ENCODE results near the gene FGFR3. TPM values are rescaled to one million over a fixed set of nuclear protein-coding genes. Genes with fewer than 3 reads are reported as not detected.

Gene FGFR3
- total RNA-seq, 2 experiments from 2014 or later: not detected

DNA sequence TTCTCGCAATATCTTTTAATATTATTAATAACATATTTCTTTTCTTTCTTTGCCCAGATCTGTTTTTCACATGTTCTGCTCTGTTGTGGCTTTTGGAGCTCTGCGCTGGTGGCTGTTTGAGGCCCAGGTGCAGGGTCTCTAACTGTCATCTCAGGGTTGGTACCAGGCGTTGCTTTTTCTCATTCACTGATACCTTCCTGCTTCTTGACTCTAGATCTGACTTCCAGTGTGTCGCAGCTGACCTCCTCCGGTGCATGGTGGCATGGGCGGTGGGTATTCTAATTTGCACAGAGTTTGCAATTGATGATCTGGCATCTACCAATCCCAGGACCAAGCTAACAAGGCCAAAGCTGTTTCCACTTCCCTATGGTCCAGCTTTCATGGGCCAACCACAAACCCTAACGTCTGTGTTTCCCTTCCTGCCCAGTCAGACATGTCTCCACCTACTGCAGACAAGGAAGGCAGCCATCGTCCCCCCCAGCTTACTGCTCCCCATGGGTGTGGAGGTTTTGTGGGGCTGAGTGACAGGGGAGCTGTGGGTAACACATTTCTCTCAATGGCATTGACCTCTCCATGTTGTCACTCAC is 37.6 kb downstream of the FGFR3 start:
- H3K36me3 ChIP-seq (ENCODE audit: insufficient read depth, low read length): peaks cover 67% of the 10 kb centered on the region
- CTCF ChIA-PET (ENCODE audit: unreplicated experiment): interaction anchor here (0.6 kb wide), 1 partner anchor 8 kb away, joined by 3 read pairs; no protein-coding TSS in a partner anchor

DNA sequence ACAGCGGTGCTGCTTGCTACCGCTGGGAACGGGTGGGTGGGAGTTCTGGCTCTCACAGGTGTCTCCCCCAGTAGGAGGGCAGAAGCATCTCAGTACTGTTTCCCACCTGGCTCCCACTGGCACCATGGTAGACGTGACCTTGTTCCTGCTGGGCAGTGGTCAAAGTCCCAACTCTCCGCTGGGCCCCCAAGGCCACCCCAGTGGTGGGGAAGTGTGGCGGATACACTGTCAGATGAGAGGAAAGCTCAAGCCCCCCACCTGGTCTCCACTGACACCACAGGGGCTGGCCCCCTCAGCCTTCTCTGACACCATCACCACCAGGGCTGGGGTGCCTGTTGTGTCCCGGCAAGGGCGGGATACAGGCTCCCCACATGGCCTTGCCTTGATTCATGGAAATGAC is 38.2 kb downstream of the FGFR3 start:
- POLR2A ChIA-PET: no interaction called here
- intact Hi-C loops (cut with micrococcal nuclease; ENCODE audit: unreplicated experiment): no loop called here
- no peak for DNase-seq (ENCODE audit: low spot score)

More for the DNA sequence above, 37.6 kb downstream of the FGFR3 start:
- TF ChIP-seq, protein P1, sequence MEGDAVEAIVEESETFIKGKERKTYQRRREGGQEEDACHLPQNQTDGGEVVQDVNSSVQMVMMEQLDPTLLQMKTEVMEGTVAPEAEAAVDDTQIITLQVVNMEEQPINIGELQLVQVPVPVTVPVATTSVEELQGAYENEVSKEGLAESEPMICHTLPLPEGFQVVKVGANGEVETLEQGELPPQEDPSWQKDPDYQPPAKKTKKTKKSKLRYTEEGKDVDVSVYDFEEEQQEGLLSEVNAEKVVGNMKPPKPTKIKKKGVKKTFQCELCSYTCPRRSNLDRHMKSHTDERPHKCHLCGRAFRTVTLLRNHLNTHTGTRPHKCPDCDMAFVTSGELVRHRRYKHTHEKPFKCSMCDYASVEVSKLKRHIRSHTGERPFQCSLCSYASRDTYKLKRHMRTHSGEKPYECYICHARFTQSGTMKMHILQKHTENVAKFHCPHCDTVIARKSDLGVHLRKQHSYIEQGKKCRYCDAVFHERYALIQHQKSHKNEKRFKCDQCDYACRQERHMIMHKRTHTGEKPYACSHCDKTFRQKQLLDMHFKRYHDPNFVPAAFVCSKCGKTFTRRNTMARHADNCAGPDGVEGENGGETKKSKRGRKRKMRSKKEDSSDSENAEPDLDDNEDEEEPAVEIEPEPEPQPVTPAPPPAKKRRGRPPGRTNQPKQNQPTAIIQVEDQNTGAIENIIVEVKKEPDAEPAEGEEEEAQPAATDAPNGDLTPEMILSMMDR (conservative IDR thresholded peaks at IDR 0.05; ENCODE audit: low read length): no peak
- no peak for TF ChIP-seq EZH2phosphoT487 (IDR thresholded peaks at IDR 0.05; ENCODE audit: borderline replicate concordance, low read depth, low read length)
- Histone ChIP-seq H3K27ac (ENCODE audit: low read depth, low read length, poor library complexity, severe bottlenecking) (no peak overlapping the region), H3K4me2 (ENCODE audit: low read length) (no peak overlapping the region), H3K4me1 (ENCODE audit: insufficient read depth, low read length, poor library complexity, severe bottlenecking) (peaks cover 20% of the 10 kb centered on the region), H3K79me2 (ENCODE audit: insufficient read depth, low read depth, low read length) (no peaks in the 10 kb centered on the region), H3K9me3 (ENCODE audit: low read length) (no peaks in the 10 kb centered on the region), H3K9me2 (ENCODE audit: insufficient read depth, low read length) (no peaks in the 10 kb centered on the region), H4K20me1 (ENCODE audit: insufficient read depth, low read length) (no peaks in the 10 kb centered on the region), H3K4me3 (ENCODE audit: low read depth, low read length, poor library complexity, severe bottlenecking) (no peak overlapping the region), H2AFZ (ENCODE audit: low read length) (no peak overlapping the region)
- intact Hi-C loops (cut with micrococcal nuclease; ENCODE audit: unreplicated experiment): no loop called here
- no TSS peak for BruUV-seq (replicated peaks)
- DNase-seq (ENCODE audit: low spot score): no peak
- POLR2A ChIA-PET: interaction anchor here (0.6 kb wide), 1 partner anchor 717 kb away, joined by 4 read pairs; no protein-coding TSS in a partner anchor

More for the DNA sequence above, 38.2 kb downstream of the FGFR3 start:
- H3K4me1 ChIP-seq (ENCODE audit: insufficient read depth, low read length, poor library complexity, severe bottlenecking): peaks cover 20% of the 10 kb centered on the region
- H3K79me2 ChIP-seq (ENCODE audit: insufficient read depth, low read depth, low read length): no peaks in the 10 kb centered on the region
- H2AFZ ChIP-seq (ENCODE audit: low read length): no peak overlapping the region
- no peaks in the 10 kb centered on the region for H3K9me2 ChIP-seq (ENCODE audit: insufficient read depth, low read length)
- CTCF ChIA-PET (ENCODE audit: unreplicated experiment): interaction anchor here (0.6 kb wide), 1 partner anchor 9 kb away, joined by 3 read pairs; no protein-coding TSS in a partner anchor
- H4K20me1 ChIP-seq (ENCODE audit: insufficient read depth, low read length): no peaks in the 10 kb centered on the region
- no peak overlapping the region for H3K27ac ChIP-seq (ENCODE audit: low read depth, low read length, poor library complexity, severe bottlenecking)
- no peaks in the 10 kb centered on the region for H3K9me3 ChIP-seq (ENCODE audit: low read length)
- no peak overlapping the region for H3K4me2 ChIP-seq (ENCODE audit: low read length)
- TF ChIP-seq, protein P1 (conservative IDR thresholded peaks at IDR 0.05; ENCODE audit: low read length): no peak
- no peak for TF ChIP-seq EZH2phosphoT487 (IDR thresholded peaks at IDR 0.05; ENCODE audit: borderline replicate concordance, low read depth, low read length)
- no peak overlapping the region for H3K4me3 ChIP-seq (ENCODE audit: low read depth, low read length, poor library complexity, severe bottlenecking)
- no TSS peak for BruUV-seq (replicated peaks)
- H3K36me3 ChIP-seq (ENCODE audit: insufficient read depth, low read length): peaks cover 67% of the 10 kb centered on the region

Data from OCI-LY7 (cell line).